ENCODE data around the gene PAM16.

- no peak for TF ChIP-seq SMC3 (conservative IDR thresholded peaks at IDR 0.05; ENCODE audit: poor library complexity)
- TF ChIP-seq CTCF (IDR thresholded peaks at IDR 0.05; ENCODE audit: poor library complexity, severe bottlenecking), result no peak
- TF ChIP-seq REST (IDR thresholded peaks at IDR 0.05; ENCODE audit: borderline replicate concordance), result no peak
- TF ChIP-seq EZH2 (IDR thresholded peaks at IDR 0.05; ENCODE audit: borderline replicate concordance, insufficient read depth, low read length, poor library complexity, severe bottlenecking), result no peak
- TF ChIP-seq POLR2AphosphoS5 (IDR thresholded peaks at IDR 0.05), result no peak
- TF ChIP-seq MXI1 (conservative IDR thresholded peaks at IDR 0.05; ENCODE audit: poor library complexity, severe bottlenecking), result no peak
- TF ChIP-seq EP300 (conservative IDR thresholded peaks at IDR 0.05; ENCODE audit: poor library complexity, severe bottlenecking), result no peak
- no peak for TF ChIP-seq TAF1 (IDR thresholded peaks at IDR 0.05; ENCODE audit: low read depth)
These were observed 9.9 kb downstream of the PAM16 start for GRCh38 chr16:4341250-4341649.
